HG03108 (cell line): ENCODE data around the gene JMJD6.
"Not testable (repeated sequence)": the region's sequence is repeated elsewhere in the genome, so short reads cannot be mapped to it uniquely, and the experiment has no call there.

Source experiments
- ATAC-seq: cut with Tn5 transposase; IDR thresholded peaks from one replicate; pipeline ENCODE4 v1.9.1; 2021; ENCODE audit warnings: moderate library complexity; ENCODE audit not compliant: unreplicated experiment

Gene JMJD6

DNA sequence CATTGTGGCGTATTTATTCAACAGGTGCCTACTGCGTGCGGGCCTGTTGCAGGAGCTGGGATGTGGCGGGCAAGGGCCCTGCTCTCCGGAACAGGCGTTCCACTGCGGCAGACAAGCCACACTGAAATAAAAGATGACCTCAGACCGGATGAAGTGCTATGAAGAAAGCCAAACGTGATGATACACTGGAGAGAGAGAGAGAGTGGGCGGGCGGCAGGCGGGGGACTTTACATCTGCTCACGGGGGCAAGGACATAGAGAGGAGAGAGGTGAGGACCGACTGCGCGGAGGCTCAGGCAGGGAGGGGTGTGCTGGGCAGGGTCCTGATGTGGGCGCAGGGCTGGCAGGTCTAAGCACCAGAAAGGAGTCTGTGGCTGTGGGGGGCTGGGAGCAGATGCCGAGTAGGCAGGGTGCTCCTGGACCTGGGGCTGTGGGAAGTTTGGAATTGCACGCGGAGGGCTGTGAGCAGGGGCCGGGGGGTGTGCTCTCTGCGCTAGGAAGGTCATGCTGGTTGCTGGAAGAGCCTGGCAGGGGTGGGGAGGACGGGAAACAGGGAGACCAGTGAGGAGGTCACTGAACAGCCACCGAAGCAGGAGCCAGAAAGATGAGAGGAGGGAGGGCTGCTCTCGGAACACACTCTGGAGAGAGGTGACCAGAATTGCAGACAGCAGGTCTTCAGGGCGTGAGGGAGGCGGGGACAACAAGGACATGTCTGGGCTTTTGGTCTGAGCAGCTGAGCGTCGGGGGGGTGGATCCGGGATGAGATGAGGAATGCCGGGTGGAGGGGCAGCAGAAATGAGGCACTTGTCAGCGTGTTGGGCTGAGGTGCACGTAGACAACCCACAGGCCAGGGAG, 25.6 kb downstream of the JMJD6 start:
- no peak for ATAC-seq

DNA sequence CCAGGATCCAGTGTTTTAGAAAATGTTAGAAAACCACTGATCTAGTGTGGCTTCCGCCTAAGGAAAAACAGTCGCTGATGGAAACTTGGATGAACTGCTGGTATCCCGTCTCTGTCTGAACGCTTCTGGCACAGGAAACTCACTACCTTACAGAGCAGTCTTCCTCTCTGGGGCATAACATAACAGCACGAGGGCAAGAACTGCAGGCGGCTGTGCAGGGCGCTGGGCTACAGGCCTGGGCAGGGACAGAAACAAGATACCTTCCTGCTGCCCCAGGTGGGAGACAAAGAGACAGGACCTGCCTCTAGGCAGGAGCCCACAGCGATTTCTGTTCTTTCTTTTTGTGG, 26.2 kb downstream of the JMJD6 start:
- ATAC-seq, result no peak

DNA sequence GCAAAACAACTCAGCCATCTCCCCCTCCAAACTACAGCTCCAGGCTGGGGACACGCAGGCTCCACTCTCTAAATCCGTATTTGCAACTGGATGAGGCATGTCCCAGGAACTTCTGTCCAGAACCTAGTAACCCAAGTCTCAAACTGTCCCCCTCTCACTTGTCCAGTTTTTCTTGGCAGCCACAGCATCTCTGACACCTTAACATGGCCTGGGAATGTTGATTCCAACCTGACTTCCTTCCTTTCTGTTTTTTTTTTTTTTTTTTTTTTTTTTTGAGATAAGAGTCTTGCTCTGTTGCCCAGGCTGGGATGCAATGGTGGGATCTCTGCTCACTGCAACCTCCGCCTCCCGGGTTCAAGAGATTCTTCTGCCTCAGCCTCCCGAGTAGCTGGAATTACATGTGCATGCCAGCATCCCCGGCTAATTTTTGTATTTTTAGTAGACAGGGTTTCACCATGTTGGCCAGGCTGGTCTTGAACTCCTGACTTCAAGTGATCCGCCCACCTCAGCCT, 27.9 kb downstream of the JMJD6 start:
- not testable (repeated sequence) for ATAC-seq

DNA sequence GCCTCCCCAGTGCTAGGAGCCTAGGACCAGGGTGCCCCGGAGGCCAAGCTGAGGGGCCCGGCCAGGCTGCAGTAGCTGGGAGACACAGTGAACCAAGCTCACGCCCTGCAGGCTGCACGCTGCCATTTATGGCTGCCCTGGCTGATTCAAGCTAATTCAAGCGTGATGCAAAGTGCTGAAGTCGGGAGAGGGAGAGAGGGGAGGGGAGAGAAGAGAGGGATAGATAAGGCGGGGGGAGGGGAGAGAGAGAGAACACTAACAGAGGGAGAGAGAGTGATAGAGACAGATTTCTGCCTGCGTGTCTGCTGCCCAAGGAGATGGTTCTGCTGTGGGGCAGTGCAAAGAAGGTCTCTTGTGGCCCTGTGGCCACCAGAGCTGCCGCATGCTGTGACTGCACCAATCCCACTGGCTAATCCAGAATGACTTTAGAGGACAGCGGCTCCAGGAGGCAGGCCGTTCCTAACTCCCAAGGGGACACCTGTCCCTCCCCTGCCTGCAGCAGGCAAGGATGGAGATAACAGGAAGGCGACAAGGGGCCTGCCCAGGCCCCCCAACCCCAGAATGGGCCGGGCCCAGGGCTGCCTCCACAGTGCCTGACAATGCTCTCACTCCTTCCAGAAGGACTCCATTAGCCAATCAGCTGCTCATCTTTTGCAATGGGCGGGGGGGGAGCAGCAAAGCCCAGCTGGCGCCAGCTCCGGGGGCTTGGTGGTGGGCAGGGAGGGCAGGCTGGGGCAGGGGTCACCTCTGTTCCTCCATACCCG, 28.5 kb downstream of the JMJD6 start:
- no peak for ATAC-seq

DNA sequence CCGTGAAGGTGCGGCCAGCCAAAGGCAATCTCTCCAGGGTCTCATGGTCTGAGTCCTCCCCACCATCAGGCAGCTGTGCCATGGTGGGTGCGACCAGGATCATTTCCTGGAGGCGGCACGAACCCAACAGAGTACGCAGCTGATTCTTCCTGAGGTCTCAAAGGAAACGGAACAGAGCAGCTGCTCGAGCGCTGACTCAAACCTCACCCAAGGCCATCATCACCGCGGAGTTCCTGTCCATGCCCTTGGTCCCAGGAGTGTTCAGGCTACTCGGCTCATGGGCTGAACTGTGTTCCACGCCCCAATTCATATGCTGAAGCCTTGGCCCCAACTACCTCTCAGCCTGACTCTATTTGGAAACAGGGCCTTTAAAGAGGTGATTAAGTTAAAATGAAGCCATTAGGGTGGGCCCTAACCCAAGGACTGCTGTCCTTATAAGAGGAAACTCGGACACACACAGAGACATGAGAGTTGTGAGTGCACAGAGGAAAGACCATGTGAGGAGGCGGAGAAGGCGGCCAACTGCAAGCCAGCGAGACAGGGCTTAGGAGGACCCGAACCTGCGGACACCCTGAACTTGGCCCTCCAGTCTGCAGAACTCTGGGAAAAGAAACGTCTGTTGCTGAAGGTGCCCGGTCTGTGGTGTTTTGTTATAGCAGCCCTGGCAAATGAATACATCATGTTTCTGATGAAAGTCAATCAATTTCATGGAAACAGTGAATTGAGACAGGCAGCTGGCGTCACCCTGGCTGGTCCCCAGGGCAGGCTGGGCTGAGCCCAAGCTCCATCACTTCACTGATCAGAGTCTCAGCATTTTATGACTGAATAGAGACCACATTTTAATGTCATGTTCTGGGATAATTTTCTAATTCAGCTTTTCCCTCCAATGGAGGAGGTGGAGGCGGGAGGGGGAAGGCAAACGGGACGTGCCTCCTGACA, 29.4 kb downstream of the JMJD6 start:
- peak; percentile 85 for ATAC-seq

DNA sequence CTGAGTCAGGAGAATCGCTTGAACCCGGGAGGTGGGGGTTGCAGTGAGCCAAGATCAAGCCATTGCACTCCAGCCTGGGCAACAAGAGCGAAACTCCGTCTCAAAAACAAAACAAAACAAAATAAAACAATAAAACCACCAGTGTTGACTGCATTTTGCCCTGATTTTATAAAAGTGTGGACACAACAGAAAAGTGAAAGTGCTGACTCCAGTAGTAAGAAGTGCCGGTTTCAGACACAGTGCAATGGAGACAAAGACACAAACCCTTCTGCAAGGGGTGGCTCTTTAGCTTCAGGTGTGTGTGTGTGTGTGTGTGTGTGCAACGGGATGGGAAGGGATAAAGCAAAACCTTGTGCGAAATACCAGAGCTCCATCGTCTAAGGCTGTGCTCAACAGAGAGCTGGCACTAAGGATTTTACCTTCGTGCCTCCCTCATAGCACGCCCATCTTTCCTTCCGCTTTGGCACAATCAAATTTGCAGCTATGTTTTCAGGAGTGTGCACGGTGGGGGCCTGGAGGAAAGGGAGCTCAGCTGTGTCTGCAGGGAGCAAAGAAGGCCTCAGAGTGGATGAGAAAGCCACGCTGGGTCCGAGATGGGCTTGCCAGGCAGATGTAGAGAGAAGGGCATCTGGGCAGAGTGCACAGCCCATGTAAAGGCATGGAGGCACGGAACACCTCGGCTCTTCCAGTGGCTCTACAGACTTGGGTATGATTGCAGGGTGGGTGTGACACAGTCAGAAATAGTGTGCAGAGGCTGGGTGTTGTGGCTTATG, 31.2 kb downstream of the JMJD6 start:
- no peak for ATAC-seq

DNA sequence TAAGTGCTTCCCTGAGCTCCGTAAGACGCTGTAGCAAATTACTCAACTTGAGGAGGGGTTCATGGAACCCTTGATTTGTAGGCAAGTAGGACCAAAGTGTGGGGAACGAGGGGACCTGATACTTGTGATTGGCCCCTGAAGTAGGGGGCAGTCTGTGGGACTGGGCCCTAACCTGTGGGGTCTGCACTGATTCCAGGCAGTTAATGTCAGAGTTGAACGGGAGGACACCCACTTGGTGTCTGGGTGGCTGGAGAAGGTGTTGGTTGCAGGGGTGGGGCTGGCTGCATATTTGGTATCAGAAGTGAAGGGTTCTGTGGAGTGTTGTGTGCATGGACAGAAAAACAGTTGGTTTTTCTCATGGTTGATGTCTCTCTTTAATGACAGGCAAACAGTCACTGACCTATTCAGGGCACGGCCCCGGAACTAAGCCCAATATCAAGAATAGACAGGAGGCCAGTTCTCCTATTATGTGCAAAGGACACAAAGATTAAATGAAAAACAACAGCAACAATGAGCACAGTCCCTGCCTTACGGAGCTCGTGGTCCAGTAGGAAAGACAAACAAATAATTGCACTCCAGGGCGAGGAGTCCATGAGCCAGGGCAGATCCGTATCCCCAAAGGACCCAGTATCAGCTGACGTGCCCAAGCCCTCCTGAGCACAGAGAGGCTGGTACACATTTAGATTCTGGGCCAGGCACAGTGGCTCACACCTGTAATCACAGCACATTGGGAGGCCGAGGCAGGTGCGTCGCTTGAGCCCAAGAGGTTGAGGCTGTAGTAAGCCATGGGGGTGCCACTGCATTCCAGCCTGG, 34.8 kb downstream of the JMJD6 start:
- no peak for ATAC-seq

DNA sequence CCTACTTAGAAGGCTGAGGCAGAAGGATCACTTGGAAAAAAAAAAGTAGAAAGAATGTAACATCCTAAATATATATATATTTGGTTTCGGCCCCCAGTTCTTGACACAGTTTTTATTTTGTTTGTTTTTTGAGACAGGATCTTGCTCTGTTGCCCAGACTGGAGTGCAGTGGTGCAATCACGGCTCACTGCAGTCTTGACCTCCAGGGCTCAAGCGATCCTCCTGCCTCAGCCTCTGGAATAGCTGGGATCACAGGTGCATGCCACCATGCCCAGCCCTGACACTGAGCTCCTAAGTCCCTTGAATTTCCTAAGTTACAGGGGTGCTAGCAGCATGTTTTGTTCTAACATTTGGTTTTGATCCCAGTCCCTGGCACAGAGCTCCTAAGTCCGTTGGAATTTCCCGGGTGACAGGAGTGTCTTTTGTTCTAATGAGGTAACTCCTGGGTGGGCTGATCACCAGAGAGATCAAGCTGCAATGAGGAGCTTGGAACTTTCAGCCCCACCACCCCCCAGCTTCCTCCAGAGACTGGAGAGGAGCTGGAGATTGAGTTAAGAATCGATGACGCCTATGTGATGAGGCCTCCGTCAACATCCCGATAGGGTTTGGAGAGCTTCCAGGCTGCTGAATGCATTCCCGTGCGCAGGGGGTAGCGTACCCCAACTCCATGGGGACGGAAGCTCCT, 35.7 kb downstream of the JMJD6 start:
- no peak for ATAC-seq

DNA sequence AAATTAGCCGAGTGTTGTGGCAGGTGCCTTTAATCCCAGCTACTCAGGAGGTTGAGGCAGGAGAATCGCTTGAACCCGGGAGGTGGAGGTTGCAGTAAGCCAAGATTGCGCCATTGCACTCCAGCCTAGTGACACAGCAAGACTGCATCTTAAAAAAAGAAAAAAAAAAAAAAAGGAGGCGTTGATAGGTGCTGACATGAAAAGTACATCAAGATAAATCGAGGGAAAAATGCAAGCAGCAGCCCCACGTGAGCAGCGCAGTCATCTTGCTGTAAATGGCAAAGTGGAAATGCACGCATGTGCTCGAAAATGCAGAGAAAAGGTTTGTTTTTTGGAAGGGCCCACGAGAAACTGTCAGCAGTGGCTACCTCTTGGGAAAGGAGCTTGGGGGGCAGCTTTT, 36.5 kb downstream of the JMJD6 start:
- ATAC-seq, result no peak

DNA sequence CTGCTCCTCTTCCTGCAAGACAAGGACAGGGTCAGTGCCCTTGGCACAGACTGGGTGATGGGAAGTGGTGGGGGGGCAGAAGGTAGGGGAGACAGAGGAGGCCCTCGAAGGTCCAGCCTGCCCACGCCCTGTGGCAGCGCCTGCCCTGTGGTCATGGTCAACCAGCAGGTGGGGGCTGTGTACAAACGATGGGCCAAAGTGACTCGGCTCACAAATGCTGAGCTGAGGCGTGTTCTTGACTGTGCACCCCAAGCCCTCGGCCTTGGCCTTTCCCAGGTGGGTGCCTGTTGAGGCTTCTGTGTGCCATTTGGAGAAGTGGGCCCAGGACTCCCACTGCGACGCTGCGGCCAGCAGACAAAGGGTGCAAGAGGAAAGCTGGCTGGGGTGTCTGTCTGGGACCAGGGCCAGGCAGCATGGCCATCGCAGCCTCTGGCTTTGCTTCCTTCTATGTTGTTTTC, 38.2 kb downstream of the JMJD6 start:
- no peak for ATAC-seq

DNA sequence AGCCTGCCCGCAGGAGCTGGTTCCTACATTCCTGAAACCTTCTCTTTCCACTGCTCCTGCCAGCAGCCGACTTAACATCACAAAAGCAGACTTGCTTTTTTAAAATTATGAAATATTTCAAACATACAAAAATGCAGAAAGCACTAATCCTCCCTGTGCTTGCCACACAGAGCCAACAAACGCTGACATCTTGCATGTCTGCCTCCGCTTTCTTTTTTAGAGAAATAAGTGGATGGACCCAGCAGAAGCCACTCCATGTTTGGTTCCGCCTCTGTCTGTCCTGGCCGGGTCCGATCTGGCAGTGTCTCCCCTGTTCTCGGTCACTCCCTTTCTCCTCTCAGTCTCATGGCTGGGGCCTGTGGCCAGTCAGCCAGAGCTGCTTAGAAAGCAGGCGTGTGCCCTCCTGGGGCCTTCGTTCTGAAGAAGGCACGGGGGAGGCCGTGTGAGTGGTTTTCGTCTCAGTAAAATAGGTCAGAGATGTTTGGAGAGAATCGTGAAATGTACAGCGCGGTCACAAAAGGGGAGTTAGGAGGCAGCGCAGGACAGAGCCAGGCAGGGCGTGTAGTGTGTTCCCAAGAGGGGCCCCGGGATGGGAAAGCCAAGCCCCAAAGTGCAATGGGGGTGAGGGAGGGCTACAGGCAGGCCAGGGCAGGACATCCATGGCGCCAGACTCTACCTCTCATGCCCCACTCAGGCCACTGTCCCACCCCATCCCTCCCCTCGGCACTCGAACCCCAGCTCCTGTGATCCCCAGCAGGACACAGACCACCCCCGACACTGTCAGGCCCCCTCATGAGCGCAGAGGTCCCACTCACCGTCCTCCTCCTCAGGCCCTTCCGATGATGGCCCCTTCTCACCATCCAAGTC, 38.9 kb downstream of the JMJD6 start:
- ATAC-seq, result no peak

DNA sequence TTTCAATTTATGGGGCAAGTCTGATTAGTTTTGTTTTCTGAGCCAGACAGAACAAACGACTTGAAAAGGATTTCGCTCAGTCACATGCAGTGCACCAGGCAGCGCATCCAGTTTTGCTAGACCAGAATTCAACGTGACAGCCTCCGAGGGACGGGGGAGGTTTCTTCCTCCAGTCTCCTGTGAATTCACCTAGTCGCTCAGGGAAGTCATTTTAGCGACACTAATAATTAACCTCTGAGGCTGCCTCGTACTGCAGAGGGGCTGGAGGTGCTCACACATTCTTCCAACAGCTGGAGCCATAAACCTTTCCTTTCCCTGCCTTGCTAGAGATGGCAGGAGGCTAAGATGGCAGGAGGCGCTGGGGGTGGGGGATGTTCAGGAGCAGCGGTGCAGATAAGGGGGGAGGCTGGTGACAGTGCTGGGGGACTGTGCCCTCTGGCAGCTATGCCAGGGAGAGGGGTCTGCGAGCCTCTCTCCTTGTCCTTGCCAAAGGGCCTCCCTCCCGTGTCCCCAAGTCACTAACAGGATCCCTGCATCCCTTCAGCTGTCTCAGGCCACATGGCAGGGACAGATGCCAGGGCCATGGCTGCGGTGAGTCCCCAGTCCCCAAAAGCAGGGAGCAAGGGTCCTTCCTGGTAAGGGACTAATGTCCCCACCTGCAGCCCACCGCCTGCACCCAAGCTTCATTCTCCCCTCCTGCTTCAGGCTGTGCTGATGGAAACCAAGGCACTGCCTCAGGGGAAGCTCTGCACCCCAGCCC, 39.7 kb downstream of the JMJD6 start:
- ATAC-seq, result no peak

DNA sequence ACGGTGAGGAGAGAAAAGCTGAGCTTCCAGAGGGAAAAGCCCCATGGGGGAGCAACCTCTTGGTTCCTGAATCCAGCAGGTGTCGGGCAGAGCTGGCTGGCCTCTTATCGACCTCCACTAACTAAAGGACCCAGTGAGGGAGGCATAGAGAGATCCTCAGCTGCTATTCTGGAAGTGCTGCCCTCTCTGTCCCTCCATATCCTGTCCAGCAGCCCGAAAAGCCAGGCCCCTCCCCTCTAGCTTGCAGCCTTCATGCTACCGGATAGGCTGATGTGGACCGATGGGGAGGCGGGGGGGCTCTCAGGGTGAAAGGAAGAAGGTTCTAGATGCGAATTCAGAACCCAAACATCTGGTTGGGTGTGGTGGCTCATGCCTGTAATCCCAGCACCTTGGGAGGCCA, 40.6 kb downstream of the JMJD6 start:
- ATAC-seq, result no peak

DNA sequence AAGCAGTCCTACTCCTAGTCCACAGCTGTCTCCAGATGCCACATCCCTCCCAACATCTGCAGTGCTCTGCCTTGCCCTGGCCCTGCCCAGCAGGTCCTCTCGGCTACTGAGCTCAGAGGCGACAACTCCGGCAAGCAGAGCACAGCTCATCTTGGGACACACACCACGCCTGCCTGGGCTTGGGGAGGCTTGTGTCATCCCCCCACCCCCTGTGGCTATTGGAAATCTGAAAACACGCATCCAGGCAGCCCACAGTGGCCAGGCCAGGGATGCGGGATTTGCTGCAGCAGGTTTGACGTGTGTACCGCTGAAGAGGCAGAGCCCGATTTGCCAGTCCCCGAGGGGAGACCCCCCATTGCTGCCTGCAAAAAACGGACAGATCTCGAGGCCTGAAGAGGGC, 41.0 kb downstream of the JMJD6 start:
- no peak for ATAC-seq

DNA sequence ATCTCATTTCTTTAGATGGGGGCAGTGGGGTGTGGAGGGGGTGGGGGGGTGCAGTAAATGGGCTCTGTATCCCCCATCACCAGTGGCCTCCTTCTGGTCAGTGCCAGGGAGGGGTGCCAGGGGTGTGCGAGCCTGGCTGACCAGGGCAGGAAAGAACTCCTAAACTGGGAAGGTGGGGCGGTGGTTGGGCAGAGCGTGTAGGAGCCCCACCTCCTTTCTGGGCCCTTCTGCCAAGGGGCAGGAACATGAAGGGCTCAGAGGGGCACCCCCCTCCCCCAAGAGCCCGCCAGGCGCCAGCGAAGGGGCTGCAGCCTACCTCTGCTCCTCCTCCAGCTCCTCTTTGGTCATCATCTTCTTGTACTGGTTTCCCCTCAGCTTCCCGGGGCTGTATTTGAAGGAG, 41.6 kb downstream of the JMJD6 start:
- ATAC-seq, result no peak

DNA sequence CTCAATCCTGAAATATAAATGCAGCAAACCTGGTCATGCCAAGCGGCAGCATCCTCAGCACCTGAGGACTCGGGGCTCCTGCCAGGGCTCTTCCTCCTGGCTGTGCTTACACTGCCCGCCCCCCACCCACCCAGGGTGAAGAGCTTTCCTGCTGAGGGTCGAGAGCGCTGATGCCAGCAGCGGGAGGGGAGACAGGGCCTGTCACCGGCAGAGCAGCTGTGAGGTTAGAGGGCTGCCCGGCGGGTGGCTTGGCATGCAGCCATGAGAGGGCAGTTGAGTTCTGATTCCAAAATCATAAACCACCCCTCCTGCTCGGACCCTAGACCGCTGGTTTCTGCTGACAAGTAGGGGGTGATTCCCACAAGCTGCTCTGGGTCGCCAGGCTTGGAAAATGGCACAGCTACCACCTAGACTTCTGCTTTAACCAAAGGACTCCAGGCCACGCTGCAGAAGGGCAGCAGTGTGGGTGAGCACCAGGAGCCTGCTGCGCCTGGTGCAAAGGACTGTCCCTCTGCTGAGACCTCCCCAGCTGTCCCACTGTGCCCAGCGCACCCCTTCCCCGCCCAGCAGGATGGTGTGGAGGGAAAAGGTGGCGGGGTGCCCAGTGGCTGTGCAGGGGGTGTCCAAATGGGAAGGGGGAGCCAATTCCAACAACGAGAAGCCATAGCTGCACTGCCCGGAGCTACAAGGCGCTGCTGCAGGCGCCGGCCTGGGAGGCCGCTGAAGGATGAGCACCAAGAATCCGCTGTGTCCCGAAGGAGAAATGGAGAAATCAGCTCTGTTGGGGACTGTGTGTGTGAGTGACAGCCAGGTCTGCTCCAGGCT, 42.3 kb downstream of the JMJD6 start:
- ATAC-seq, result no peak
